GM23338 (cell line): ENCODE data around the gene HNF4A. TPM values are rescaled to one million over a fixed set of nuclear protein-coding genes. Genes with fewer than 3 reads are reported as not detected.

Experiments
- ATAC-seq: fragments of 200-7000 bp; cut with Tn5 transposase; 3 replicates; pipeline ENCODE4 v1.9.1; 2020
- DNase-seq: peaks from one replicate; pipeline ENCODE4 v3.0.0-alpha.2; 2015; ENCODE audit warnings: low spot score
- H2AFZ ChIP-seq: fragments of 200-600 bp; sonication (generic); 2 replicates; pipeline ENCODE4 v1.8.0; 2016; ENCODE audit warnings: antibody characterized with exemption, mild to moderate bottlenecking, moderate library complexity
- H3F3A ChIP-seq: fragments of 200-600 bp; sonication (generic); replicated peaks from 2 replicates; pipeline ENCODE4 v1.8.0; 2017; ENCODE audit warnings: antibody characterized with exemption, mixed run types, low read depth
- H3K27ac ChIP-seq: fragments of 200-600 bp; sonication (generic); 2 replicates; pipeline ENCODE4 v1.6.1; 2016; ENCODE audit warnings: low read depth
- H3K27me3 ChIP-seq: fragments of 200-600 bp; sonication (generic); 2 replicates; pipeline ENCODE4 v1.8.0; 2016; ENCODE audit warnings: mild to moderate bottlenecking, mixed run types, moderate library complexity; ENCODE audit not compliant: insufficient read depth
- H3K36me3 ChIP-seq: fragments of 200-600 bp; sonication (generic); 2 replicates; pipeline ENCODE4 v1.8.0; 2016; ENCODE audit warnings: mild to moderate bottlenecking; ENCODE audit not compliant: insufficient read depth
- H3K4me1 ChIP-seq: fragments of 200-600 bp; sonication (generic); 2 replicates; pipeline ENCODE4 v1.8.0; 2016; ENCODE audit warnings: mild to moderate bottlenecking, moderate library complexity; ENCODE audit not compliant: insufficient read depth
- H3K4me2 ChIP-seq: fragments of 200-600 bp; sonication (generic); 2 replicates; pipeline ENCODE4 v1.7.1; 2017; ENCODE audit warnings: mixed run types
- H3K4me3 ChIP-seq: fragments of 200-600 bp; sonication (generic); 2 replicates; pipeline ENCODE4 v1.6.1; 2016; ENCODE audit warnings: mixed run types
- H3K79me2 ChIP-seq: fragments of 200-600 bp; sonication (generic); replicated peaks from 2 replicates; pipeline ENCODE4 v1.8.0; 2017; ENCODE audit warnings: mild to moderate bottlenecking; ENCODE audit not compliant: insufficient read depth
- H3K9me2 ChIP-seq: fragments of 200-600 bp; sonication (generic); 2 replicates; pipeline ENCODE4 v1.8.0; 2017; ENCODE audit not compliant: insufficient read depth
- H4K20me1 ChIP-seq: fragments of 200-600 bp; sonication (generic); replicated peaks from 2 replicates; pipeline ENCODE4 v1.8.0; 2017; ENCODE audit warnings: mild to moderate bottlenecking; ENCODE audit not compliant: insufficient read depth
- H3K27ac Mint-ChIP-seq: 2 replicates; pipeline ENCODE4 v1.8.0; 2020; ENCODE audit warnings: inconsistent platforms, mild to moderate bottlenecking, moderate library complexity, mixed read lengths
- H3K27me3 Mint-ChIP-seq: 3 replicates; pipeline ENCODE4 v1.8.0; 2022; ENCODE audit warnings: low read depth, mild to moderate bottlenecking, moderate library complexity, mixed read lengths, inconsistent platforms; ENCODE audit not compliant: insufficient read depth, poor library complexity
- H3K36me3 Mint-ChIP-seq: 3 replicates; pipeline ENCODE4 v1.8.0; 2021; ENCODE audit warnings: low read depth, mild to moderate bottlenecking, inconsistent platforms, moderate library complexity, mixed read lengths
- H3K4me1 Mint-ChIP-seq: 3 replicates; pipeline ENCODE4 v1.8.0; 2020; ENCODE audit warnings: mild to moderate bottlenecking, inconsistent platforms, mixed read lengths
- H3K4me3 Mint-ChIP-seq: 3 replicates; pipeline ENCODE4 v1.8.0; 2021; ENCODE audit warnings: moderate library complexity, mild to moderate bottlenecking, inconsistent platforms, mixed read lengths
- H3K9me3 Mint-ChIP-seq: 3 replicates; pipeline ENCODE4 v1.8.0; 2020; ENCODE audit warnings: moderate library complexity, mild to moderate bottlenecking, inconsistent platforms, mixed read lengths
- CREB1 ChIP-seq: fragments of 250-450 bp; sonication (Bioruptor Pico); IDR thresholded peaks from 2 replicates; pipeline ENCODE4 v1.5.0; 2020; ENCODE audit warnings: low read depth, mild to moderate bottlenecking, moderate library complexity
- EZH2 ChIP-seq: fragments of 200-600 bp; sonication (generic); IDR thresholded peaks from one replicate; pipeline ENCODE4 v1.8.0; 2017; ENCODE audit warnings: antibody characterized with exemption, mild to moderate bottlenecking, low read depth; ENCODE audit not compliant: unreplicated experiment
- EZH2phosphoT487 ChIP-seq: fragments of 200-600 bp; sonication (generic); IDR thresholded peaks from one replicate; pipeline ENCODE4 v1.8.1; 2018; ENCODE audit warnings: antibody characterized with exemption; ENCODE audit not compliant: unreplicated experiment
- NANOG ChIP-seq: IDR thresholded peaks from 2 replicates; pipeline ENCODE4 v1.6.1; 2016; ENCODE audit warnings: antibody characterized with exemption, borderline replicate concordance
- POLR2AphosphoS5 ChIP-seq: IDR thresholded peaks from 2 replicates; pipeline ENCODE4 v1.6.1; 2016; ENCODE audit warnings: antibody characterized with exemption, low read depth
- STAT1 ChIP-seq: IDR thresholded peaks from one replicate; pipeline ENCODE4 v1.6.1; 2016; ENCODE audit warnings: antibody characterized with exemption; ENCODE audit not compliant: unreplicated experiment
- ZNF114 ChIP-seq: fragments of 250-450 bp; sonication (Bioruptor Pico); IDR thresholded peaks from 2 replicates; pipeline ENCODE4 v1.5.0; 2020; ENCODE audit warnings: mild to moderate bottlenecking, moderate library complexity
- ZNF331 ChIP-seq: fragments of 250-450 bp; sonication (Bioruptor Pico); IDR thresholded peaks from 2 replicates; pipeline ENCODE4 v1.5.0; 2020; ENCODE audit warnings: low read depth, mild to moderate bottlenecking, moderate library complexity
- polyA plus RNA-seq: library from polyadenylated mRNA; unstranded; fragments of >200 nt; fragmentation: Nextera tagmentation; extraction: Ambion mirVana; gene quantifications from 2 replicates; pipeline ENCODE4 v1.2.1, GENCODE V29; 2016
- total RNA-seq: library from RNA; depleted of rRNA; stranded (reverse); fragments of >200 nt; shearing (Covaris generic); gene quantifications from 2 replicates; pipeline ENCODE4 v1.2.3, GENCODE V29; 2014
- TF ChIP-seq, protein P1 (sequence below), 2 experiments: fragments of 200-600 bp in 1 of 2; sonication (generic) in 1 of 2; conservative IDR thresholded peaks; 2 replicates each; pipeline versions ENCODE4 v1.5.1 to v1.6.1; 2016 to 2017; ENCODE audit warnings: antibody characterized with exemption in 2 of 2, low read depth in 2 of 2, mild to moderate bottlenecking in 2 of 2, moderate library complexity in 1 of 2
- TF ChIP-seq, protein P2 (sequence below): IDR thresholded peaks from 2 replicates; pipeline ENCODE4 v1.6.1; 2016; ENCODE audit warnings: antibody characterized with exemption
- TF ChIP-seq, protein P3 (sequence below): IDR thresholded peaks from one replicate; pipeline ENCODE4 v1.6.1; 2018; ENCODE audit warnings: antibody characterized with exemption; ENCODE audit not compliant: unreplicated experiment

Gene HNF4A
- total and polyA plus RNA-seq, 2 experiments from 2014 or later: not detected

DNA sequence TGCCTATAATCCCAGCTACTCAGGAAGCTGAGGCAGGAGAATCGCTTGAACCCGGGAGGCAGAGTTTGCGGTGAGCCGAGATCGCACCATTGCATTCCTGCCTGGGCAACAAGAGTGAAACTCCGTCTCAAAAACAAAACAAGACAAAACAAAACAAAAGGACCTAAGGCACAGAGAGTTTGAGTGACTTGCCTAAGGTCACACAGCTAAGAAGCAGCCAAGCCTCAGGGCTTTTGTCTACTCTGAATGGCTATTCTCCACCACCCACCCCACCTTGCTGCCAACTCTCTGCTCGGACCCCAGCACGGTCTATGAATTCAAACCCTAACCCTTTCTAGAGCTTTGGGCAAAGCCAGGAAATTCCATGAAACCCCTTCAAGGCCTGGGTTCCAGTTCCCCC, 101.1 kb downstream of the HNF4A start (continued):
- TF ChIP-seq, protein P1, sequence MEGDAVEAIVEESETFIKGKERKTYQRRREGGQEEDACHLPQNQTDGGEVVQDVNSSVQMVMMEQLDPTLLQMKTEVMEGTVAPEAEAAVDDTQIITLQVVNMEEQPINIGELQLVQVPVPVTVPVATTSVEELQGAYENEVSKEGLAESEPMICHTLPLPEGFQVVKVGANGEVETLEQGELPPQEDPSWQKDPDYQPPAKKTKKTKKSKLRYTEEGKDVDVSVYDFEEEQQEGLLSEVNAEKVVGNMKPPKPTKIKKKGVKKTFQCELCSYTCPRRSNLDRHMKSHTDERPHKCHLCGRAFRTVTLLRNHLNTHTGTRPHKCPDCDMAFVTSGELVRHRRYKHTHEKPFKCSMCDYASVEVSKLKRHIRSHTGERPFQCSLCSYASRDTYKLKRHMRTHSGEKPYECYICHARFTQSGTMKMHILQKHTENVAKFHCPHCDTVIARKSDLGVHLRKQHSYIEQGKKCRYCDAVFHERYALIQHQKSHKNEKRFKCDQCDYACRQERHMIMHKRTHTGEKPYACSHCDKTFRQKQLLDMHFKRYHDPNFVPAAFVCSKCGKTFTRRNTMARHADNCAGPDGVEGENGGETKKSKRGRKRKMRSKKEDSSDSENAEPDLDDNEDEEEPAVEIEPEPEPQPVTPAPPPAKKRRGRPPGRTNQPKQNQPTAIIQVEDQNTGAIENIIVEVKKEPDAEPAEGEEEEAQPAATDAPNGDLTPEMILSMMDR (conservative IDR thresholded peaks at IDR 0.05; ENCODE audit: low read depth in 2 of 2): no peak
- TF ChIP-seq STAT1: no peak
- no peak for TF ChIP-seq EZH2phosphoT487
- TF ChIP-seq, protein P2, sequence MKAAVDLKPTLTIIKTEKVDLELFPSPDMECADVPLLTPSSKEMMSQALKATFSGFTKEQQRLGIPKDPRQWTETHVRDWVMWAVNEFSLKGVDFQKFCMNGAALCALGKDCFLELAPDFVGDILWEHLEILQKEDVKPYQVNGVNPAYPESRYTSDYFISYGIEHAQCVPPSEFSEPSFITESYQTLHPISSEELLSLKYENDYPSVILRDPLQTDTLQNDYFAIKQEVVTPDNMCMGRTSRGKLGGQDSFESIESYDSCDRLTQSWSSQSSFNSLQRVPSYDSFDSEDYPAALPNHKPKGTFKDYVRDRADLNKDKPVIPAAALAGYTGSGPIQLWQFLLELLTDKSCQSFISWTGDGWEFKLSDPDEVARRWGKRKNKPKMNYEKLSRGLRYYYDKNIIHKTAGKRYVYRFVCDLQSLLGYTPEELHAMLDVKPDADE: no peak
- no peak for TF ChIP-seq POLR2AphosphoS5
- TF ChIP-seq, protein P3, sequence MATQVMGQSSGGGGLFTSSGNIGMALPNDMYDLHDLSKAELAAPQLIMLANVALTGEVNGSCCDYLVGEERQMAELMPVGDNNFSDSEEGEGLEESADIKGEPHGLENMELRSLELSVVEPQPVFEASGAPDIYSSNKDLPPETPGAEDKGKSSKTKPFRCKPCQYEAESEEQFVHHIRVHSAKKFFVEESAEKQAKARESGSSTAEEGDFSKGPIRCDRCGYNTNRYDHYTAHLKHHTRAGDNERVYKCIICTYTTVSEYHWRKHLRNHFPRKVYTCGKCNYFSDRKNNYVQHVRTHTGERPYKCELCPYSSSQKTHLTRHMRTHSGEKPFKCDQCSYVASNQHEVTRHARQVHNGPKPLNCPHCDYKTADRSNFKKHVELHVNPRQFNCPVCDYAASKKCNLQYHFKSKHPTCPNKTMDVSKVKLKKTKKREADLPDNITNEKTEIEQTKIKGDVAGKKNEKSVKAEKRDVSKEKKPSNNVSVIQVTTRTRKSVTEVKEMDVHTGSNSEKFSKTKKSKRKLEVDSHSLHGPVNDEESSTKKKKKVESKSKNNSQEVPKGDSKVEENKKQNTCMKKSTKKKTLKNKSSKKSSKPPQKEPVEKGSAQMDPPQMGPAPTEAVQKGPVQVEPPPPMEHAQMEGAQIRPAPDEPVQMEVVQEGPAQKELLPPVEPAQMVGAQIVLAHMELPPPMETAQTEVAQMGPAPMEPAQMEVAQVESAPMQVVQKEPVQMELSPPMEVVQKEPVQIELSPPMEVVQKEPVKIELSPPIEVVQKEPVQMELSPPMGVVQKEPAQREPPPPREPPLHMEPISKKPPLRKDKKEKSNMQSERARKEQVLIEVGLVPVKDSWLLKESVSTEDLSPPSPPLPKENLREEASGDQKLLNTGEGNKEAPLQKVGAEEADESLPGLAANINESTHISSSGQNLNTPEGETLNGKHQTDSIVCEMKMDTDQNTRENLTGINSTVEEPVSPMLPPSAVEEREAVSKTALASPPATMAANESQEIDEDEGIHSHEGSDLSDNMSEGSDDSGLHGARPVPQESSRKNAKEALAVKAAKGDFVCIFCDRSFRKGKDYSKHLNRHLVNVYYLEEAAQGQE: no peak

DNA sequence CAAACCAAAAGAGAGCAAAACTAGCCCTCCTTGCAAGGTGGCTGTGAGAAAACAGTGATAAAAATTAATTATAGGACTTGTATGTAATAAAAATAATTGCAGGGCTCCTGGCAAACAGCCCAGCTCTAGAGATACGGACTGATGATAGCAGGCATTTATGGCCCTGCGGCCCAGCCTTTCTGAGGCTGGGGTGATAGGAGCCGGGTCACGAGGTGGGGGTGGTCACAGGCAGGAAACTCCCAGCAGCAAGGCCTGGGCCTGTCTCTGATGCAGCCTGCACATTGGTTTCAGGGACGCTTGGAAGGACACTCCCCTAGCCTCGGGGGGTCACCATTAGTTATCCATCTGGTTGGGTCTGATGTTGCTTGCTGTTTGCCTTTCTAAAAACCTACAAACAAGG, 101.5 kb downstream of the HNF4A start:
- Histone ChIP-seq H3K4me3 (no peak overlapping the region), H2AFZ (no peak overlapping the region), H4K20me1 (no peaks in the 10 kb centered on the region), H3K4me1 (no peaks in the 10 kb centered on the region), H3K79me2 (no peaks in the 10 kb centered on the region), H3K27me3 (no peaks in the 10 kb centered on the region), H3K9me2 (no peaks in the 10 kb centered on the region), H3F3A (no peaks in the 10 kb centered on the region), H3K4me2 (no peak overlapping the region), H3K27ac (no peak overlapping the region), H3K36me3 (no peaks in the 10 kb centered on the region)
- Mint-ChIP-seq H3K4me1 (peaks cover 7% of the 10 kb centered on the region; the same call in 2 of the 3 replicates), H3K4me3 (no peak overlapping the region), H3K36me3 (no peaks in the 10 kb centered on the region), H3K9me3 (no peaks in the 10 kb centered on the region; the same call in 2 of the 3 replicates), H3K27ac (no peak overlapping the region), H3K27me3 (peaks cover 7% of the 10 kb centered on the region)
- DNase-seq (no peak), ATAC-seq (no peak)
- no peak for TF ChIP-seq ZNF331 (CRISPR knock-in tag)
- TF ChIP-seq, protein P2: no peak
- TF ChIP-seq, protein P3: no peak
- no peak for TF ChIP-seq NANOG
- no peak for TF ChIP-seq EZH2
- no peak for TF ChIP-seq CREB1 (CRISPR knock-in tag)
- no peak for TF ChIP-seq ZNF114 (CRISPR knock-in tag)
